K562 (cell line): ENCODE data around the gene ZDHHC24. TPM values are rescaled to one million over a fixed set of nuclear protein-coding genes. Genes with fewer than 3 reads are reported as not detected.

Experiments
- ATF1 ChIP-seq, 2 experiments: fragments of 450-650 bp in 1 of 2; IDR thresholded peaks; 2 replicates each; pipeline ENCODE4 v1.6.1; 2016; ENCODE audit warnings: missing compliant biosample characterization in 1 of 2, missing genetic modification characterization in 1 of 2
- CHD2 ChIP-seq: IDR thresholded peaks from 2 replicates; pipeline ENCODE4 v1.6.1; 2011; ENCODE audit warnings: low read depth, low read length
- CSDE1 ChIP-seq, 2 experiments: fragments of 450-650 bp; IDR thresholded peaks; 2 replicates each; pipeline ENCODE4 v1.6.1; 2016; ENCODE audit warnings: mild to moderate bottlenecking in 1 of 2
- ESRRA ChIP-seq: fragments of 450-650 bp; IDR thresholded peaks from 2 replicates; pipeline ENCODE4 v1.6.1; 2014; ENCODE audit warnings: low read depth, mild to moderate bottlenecking, moderate library complexity, borderline replicate concordance
- ETV1 ChIP-seq: fragments of 450-650 bp; conservative IDR thresholded peaks from 2 replicates; pipeline ENCODE4 v1.6.1; 2016; ENCODE audit warnings: missing genetic modification characterization, control low read depth, low read depth, missing compliant biosample characterization
- FUS ChIP-seq: fragments of 200-400 bp; formaldehyde crosslinking; optimal IDR thresholded peaks from 2 replicates; pipeline ENCODE3; 2017; ENCODE audit warnings: low read depth, low read length
- GTF2E2 ChIP-seq: fragments of 200-800 bp; sonication (Bioruptor generic); IDR thresholded peaks from 2 replicates; pipeline ENCODE4 v1.6.1; 2016; ENCODE audit warnings: missing genetic modification characterization, missing compliant biosample characterization
- HBP1 ChIP-seq: fragments of 450-650 bp; formaldehyde crosslinking; IDR thresholded peaks from 2 replicates; pipeline ENCODE4 v1.4.0; 2022; ENCODE audit warnings: missing genetic modification characterization
- HDAC1 ChIP-seq, 2 experiments: fragments of 450-650 bp; IDR thresholded peaks; 2 replicates each; pipeline ENCODE4 v1.6.1; 2016 to 2017; ENCODE audit warnings: inconsistent platforms in 1 of 2, mild to moderate bottlenecking in 1 of 2, moderate library complexity in 1 of 2
- HOMEZ ChIP-seq: fragments of 250-450 bp; sonication (Bioruptor Pico); IDR thresholded peaks from 2 replicates; pipeline ENCODE4 v1.4.0; 2020; ENCODE audit warnings: mild to moderate bottlenecking, moderate library complexity
- LARP7 ChIP-seq: fragments of 450-650 bp; IDR thresholded peaks from 2 replicates; pipeline ENCODE4 v1.6.1; 2016
- MYC ChIP-seq, 2 experiments: fragments of 250-450 bp in 1 of 2; sonication (Bioruptor Pico) in 1 of 2; IDR thresholded peaks; 2 replicates each; pipeline versions ENCODE4 v1.5.1 to v1.6.1; 2012 to 2021; ENCODE audit warnings: low read depth in 2 of 2, borderline replicate concordance in 1 of 2, improper control_type of control experiment in 1 of 2, low read length in 1 of 2, mild to moderate bottlenecking in 1 of 2, moderate library complexity in 1 of 2
- NR3C1 ChIP-seq: sonication (generic); formaldehyde crosslinking; IDR thresholded peaks from 2 replicates; pipeline ENCODE4 v1.8.1; 2022; ENCODE audit warnings: missing genetic modification reagents
- PBX2 ChIP-seq, 2 experiments: IDR thresholded peaks in 1 of 2; conservative IDR thresholded peaks in 1 of 2; 2 replicates each; pipeline ENCODE4 v1.6.1; 2016; ENCODE audit warnings: low read depth in 2 of 2, mild to moderate bottlenecking in 1 of 2, missing compliant biosample characterization in 1 of 2, missing genetic modification characterization in 1 of 2, moderate library complexity in 1 of 2
- PHF21A ChIP-seq: fragments of 450-650 bp; IDR thresholded peaks from 2 replicates; pipeline ENCODE4 v1.6.1; 2017; ENCODE audit warnings: low read depth, borderline replicate concordance
- PHTF2 ChIP-seq: fragments of 250-450 bp; sonication (Bioruptor Pico); IDR thresholded peaks from 2 replicates; pipeline ENCODE4 v1.5.0; 2021; ENCODE audit warnings: mild to moderate bottlenecking
- RBM25 ChIP-seq: fragments of 200-400 bp; formaldehyde crosslinking; IDR thresholded peaks from 2 replicates; pipeline ENCODE4 v1.6.1; 2018; ENCODE audit warnings: low read length, low read depth, moderate library complexity; ENCODE audit not compliant: severe bottlenecking
- ZBTB33 ChIP-seq: sonication (generic); formaldehyde crosslinking; IDR thresholded peaks from 2 replicates; pipeline ENCODE4 v1.8.1; 2023; ENCODE audit warnings: mild to moderate bottlenecking, missing genetic modification reagents
- ZNF140 ChIP-seq: fragments of 250-450 bp; sonication (Bioruptor Pico); IDR thresholded peaks from 2 replicates; pipeline ENCODE4 v1.8.0; 2021; ENCODE audit warnings: moderate library complexity, mild to moderate bottlenecking, inconsistent platforms
- polyA plus RNA-seq, 8 experiments: library from polyadenylated mRNA; depleted of rRNA in 4 of 8; stranded (reverse) in 5 of 8; unstranded in 3 of 8; fragments of >200 nt; fragmentation: Nextera tagmentation in 2 of 8; fragmentation: Illumina TruSeq in 1 of 8; extraction: Ambion mirVana in 2 of 8; extraction: Trizol in 1 of 8; gene quantifications; 2 replicates each; pipeline versions ENCODE4 v1.2.1 to v1.2.3, GENCODE V29; 2011 to 2014; ENCODE audit warnings: inconsistent platforms in 1 of 8, missing spikeins in 1 of 8
- total RNA-seq, 7 experiments: library from RNA; depleted of rRNA in 6 of 7; stranded (reverse); fragments of >200 nt in 6 of 7; fragmentation: Illumina TruSeq in 2 of 7; extraction: Trizol in 2 of 7; gene quantifications; 2 replicates each; pipeline versions ENCODE4 v1.2.1 to v1.2.3, GENCODE V29; 2011 to 2021; ENCODE audit warnings: low replicate concordance in 1 of 7

Gene ZDHHC24
- total and polyA plus RNA-seq, 9 of the 15 experiments (the other 6 are each of a cell fraction or from before 2014, with no cell fraction given), result 0.45 to 11.2 (median 2.7) TPM

- TF ChIP-seq HOMEZ (no peak), PHTF2 (CRISPR knock-in tag) (no peak), CHD2 (peak; percentile 63), ETV1 (peak; percentile 88), PBX2 (CRISPR knock-in tag; IDR thresholded peaks at IDR 0.05; ENCODE audit: low read depth) (peak; percentile 89), PBX2 (tag; conservative IDR thresholded peaks at IDR 0.05; ENCODE audit: low read depth) (peak; percentile 95), CSDE1 (IDR thresholded peaks at IDR 0.05) (peak in 1 of 2 experiments; percentile 19; a peak in 1 of 4 replicates), ZBTB33 (CRISPR knock-in tag) (no peak), HDAC1 (IDR thresholded peaks at IDR 0.05) (peak; percentile 39 to 97; a peak in 3 of 4 replicates), ESRRA (peak; percentile 94), LARP7 (peak; percentile 60; the same call in 1 of the 2 replicates), MYC (IDR thresholded peaks at IDR 0.05; ENCODE audit: low read depth, low read length) (peak; percentile 91), MYC (CRISPR knock-in tag; IDR thresholded peaks at IDR 0.05; ENCODE audit: borderline replicate concordance, low read depth) (no peak), NR3C1 (no peak), ATF1 (CRISPR knock-in tag; IDR thresholded peaks at IDR 0.05) (0 out of 2 replicates have a peak, but pooled peaks have one; percentile 30), ATF1 (tag; IDR thresholded peaks at IDR 0.05) (peak; percentile 89), ZNF140 (CRISPR knock-in tag) (no peak), RBM25 (peak; percentile 98), GTF2E2 (tag) (peak; percentile 90; the same call in 1 of the 2 replicates), HBP1 (peak; percentile 93), FUS (peak; percentile 53), PHF21A (no peak)
Measured at GRCh38 chr11:66480117-66480938, 65.5 kb downstream of the ZDHHC24 start, which contains the start of gene DPP3 (continued).
